Activated CD4-positive, CD25-positive, alpha-beta regulatory T cell treated with anti-CD3 and anti-CD28 coated beads, Interleukin-2, amount 50 U/mL, for 24 hours (primary cell): ENCODE data around the gene SPG21.
"Not testable (repeated sequence)": the region's sequence is repeated elsewhere in the genome, so short reads cannot be mapped to it uniquely, and the experiment has no call there.

Source experiments
- ATAC-seq, 2 donors: fragments of 150-1000 bp; cut with Tn5 transposase; one replicate each; pipeline ENCODE4 v1.10.0; 2021; ENCODE audit warnings: mild to moderate bottlenecking in 1 of 2, moderate library complexity in 1 of 2

The SPG21 gene, protein sequence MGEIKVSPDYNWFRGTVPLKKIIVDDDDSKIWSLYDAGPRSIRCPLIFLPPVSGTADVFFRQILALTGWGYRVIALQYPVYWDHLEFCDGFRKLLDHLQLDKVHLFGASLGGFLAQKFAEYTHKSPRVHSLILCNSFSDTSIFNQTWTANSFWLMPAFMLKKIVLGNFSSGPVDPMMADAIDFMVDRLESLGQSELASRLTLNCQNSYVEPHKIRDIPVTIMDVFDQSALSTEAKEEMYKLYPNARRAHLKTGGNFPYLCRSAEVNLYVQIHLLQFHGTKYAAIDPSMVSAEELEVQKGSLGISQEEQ

GRCh38 chr15:64989416-64990167 is at the start of gene SPG21:
Gene SPG21 (minus strand): TSS chr15:64989914. CDS start chr15:64983569, 6,345 bp downstream.
- peak; percentile 96 for ATAC-seq

- ATAC-seq: no peak
Measured at GRCh38 chr15:65038836-65039235, 49.1 kb upstream of the SPG21 start.

DNA sequence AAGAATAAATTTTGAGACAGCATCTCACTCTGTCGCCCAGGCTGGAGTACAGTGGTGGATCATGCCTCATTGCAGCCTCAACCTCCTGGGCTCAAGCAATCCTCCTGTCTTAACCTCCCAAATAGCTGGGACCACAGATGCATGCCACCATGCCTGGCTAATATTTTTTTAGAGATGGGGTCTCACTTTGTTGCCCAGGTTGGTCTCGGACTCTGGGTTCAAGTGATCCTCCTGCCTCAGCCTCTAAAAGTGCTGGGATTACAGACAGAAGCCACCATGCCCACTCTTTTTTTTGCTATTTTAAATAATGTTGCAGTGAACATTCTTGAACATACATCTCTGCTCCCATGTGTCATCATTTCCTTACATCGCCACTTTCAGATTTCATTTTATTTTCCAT is 48.7 kb upstream of the SPG21 start:
- no peak for ATAC-seq

GRCh38 chr15:65037309-65037708 is 47.6 kb upstream of the SPG21 start:
- ATAC-seq: no peak

- ATAC-seq: no peak
Measured at GRCh38 chr15:65034719-65035118, 45.0 kb upstream of the SPG21 start.

GRCh38 chr15:65033659-65034269 is 44.0 kb upstream of the SPG21 start:
- ATAC-seq: no peak

DNA sequence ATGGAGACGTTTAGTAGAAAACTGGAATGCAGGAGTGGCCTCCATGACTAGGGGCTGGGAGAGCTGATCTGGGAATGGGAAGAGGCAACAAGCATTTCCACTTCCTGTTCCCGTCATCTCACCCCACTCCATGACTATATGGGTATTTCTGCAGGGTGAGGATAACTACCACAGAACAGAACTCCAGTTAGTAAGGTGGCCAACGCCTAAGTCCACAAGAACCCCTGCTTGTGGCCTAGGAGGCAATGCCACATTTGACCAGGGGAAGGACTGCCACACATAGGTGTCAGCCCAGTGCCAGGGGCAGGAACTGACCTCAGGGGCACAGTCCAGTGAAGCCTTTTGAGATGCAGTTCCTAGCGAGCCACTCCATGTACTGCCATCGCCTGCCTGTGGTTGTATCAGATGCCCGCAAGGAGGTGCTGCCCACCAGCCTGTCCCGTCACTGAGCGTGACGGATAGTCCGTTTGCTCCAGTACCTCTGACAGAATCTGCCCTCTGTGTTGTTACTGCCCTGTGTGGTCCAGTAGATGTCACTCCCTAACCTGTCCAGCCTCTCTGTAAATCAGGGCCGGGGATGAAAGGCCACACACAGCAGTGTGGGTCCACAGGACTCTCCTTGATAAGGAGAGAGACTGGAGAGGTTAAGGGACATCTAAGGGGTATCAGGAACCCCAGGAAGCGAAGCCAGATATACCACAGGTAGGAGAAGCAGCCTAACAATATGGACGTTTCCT is 43.3 kb upstream of the SPG21 start:
- peak in 1 of 2 donors; percentile 25 for ATAC-seq

DNA sequence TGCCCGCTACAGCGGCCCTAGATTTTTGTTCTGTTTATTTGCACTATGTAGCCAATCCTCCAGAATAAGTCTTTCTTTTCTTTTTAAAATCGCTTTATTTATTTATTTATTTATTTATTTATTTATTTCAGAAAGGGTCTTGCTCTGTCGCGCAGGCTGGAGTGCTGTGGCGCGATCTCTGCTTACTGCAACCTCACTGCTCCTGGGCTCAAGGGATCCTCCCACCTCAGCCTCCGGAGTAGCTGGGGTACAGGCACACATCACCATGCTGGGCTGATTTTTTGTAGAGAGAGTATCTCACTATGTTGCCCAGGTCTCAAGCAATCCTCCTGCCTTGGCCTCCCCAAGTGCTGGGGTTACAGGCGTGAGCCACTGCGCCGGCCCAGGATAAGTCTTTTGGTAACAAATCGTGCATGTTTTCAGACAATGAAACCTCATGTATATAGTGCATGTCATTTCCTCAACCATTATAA is 40.1 kb upstream of the SPG21 start:
- ATAC-seq: no peak

DNA sequence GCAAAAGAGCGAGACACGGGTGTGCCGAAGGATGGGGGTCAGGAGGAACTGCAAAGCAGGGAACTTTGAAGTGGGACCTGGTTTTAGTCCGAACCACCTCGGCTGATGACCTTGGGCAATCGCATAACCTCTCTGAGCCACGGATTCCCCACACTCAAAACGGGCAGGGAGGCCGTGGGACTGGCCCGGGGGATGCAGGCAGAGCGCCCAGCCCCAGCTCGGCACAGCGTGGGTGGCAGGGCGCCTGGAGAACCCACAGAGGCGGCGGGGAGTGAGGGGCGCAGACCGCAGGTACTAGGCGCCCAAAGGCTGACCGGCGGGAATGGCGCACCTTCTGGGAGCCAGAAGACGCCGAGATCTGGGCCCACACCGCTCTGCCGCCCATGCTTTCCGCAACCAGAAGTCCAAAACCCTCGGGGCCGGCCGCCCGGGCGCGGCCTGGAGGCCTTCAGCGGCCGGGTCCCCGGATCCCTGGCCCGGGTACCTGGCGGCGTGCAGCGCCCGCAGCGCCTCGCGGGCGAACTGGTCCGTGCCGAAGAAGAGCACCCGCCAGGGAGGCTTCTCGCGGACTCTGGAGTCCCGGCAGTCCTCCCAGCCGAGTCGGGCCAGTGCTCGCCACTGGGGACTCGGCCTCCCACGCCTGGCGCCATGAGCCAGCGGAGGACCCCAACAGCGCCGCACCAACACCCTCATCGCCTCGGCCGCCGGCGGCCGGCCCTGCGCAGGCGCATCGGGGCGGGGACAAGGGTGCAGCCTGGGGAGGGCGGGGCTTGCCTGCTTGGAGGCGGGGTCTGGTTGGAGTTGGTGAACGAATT is 39.4 kb upstream of the SPG21 start, which contains the start of gene MTFMT:
Gene MTFMT (minus strand): TSS at position 719 of the 815 bp plus-strand sequence. CDS start 26 bp downstream, at position 693.
- peak; percentile 94 to 96 for ATAC-seq

DNA sequence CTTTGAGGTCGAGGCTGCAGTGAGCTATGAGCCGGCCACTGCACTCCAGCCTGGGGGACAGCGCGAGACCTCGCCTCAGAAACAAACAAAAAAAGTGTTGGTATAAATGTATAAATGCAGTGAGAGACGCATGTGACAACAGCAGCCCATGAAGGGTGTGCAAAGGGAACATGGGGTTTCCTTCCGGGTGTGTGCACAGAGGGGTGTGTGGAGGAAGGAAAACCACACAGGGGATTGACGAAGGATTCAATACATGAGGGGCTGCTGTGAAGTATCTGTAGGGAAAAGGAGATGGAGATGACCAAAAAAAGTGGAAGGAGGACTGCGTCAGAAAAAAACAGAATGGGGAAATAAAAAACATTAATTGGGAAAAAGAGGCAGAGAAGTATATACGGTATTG is 38.6 kb upstream of the SPG21 start:
- no peak for ATAC-seq

DNA sequence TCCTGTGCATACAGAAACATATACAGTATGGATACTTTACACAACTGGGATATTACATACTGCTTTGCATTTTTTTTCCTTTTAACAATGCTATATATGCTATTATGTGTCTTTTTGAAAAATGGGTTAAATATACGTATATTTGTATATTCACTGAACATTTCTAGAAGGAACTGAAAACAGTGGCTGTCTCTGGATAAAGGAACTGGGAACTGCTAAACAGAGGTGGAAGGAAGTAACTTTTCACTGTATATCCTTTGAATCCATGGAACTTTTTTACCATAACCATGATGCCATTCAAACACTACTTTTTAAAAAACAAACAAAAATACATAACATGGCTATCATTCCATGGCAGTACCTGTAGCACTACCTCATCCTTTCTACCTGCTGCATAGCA is 37.9 kb upstream of the SPG21 start:
- ATAC-seq: no peak

DNA sequence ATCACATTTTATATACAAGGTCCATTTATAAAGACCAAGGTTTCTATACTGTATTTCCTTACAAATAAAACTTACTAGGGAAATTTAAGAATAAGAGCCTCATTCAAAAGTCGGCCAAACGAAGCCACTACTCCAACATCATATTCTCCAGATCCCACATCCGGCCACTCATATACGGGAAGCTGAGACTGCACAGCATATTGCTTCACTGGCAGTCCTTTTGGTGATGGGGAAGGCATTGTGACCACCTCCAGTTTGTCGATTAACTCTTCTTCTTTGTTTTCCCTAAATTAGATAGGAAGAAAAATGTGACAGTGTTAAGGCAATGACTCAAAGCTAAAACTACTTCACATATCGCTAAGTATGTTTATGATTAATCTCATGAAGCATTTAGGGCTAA is 37.0 kb upstream of the SPG21 start:
- ATAC-seq: no peak

DNA sequence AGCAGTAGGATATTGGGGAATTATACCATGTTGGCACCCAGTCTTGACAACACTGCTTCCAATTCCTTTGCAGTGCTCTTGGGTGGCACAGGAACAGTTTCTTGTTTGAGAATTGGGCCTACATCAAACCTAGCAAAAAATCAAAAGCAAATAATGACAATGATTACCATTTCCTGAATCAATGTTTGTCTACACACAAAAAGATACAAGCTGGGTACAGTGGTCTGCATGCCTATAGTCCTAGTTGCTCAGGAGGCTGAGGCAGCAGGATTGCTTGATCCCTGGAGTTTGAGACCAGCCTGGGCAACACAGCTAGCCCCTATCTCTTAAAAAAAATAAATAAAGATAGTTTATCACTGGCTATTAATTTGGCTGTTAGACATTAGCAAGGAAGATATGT is 31.8 kb upstream of the SPG21 start:
- no peak for ATAC-seq

DNA sequence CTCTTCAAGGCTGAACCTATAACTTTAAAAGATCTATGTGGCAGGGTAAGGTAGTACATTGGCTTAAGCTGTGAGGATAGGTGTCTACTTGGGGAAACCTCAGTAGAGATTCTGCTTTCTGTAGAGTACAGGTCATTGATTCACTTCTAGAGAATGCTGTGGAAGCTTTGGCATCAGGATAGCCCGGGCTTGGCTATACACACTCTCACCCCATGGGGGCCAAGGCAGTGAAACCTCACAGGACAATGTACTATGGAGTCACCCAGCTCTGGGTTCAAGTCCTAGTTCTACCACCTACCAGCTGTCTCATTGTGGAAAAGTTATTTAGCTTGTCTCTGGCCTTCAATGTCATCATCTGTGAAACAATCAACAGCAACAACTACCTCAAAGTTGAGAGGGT is 30.7 kb upstream of the SPG21 start:
- ATAC-seq: no peak

DNA sequence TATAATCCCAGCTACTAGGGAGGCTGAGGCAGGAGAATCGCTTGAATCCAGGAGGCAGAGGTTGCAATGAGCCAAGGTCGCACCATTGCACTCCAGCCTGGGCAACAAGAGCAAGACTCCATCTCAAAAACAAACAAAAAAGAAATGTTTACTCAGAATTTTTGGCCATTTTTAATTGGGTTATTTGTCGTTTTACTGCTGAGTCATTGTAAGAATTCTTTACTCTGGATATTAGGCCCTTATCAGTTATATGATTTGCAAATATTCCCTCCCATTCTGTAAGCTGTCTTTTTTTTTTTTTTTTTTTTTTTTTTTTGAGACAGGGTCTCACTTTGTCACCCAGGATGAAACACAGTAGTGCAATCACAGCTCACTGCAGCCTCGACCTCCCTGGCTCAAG is 21.5 kb upstream of the SPG21 start:
- not testable (repeated sequence) for ATAC-seq

DNA sequence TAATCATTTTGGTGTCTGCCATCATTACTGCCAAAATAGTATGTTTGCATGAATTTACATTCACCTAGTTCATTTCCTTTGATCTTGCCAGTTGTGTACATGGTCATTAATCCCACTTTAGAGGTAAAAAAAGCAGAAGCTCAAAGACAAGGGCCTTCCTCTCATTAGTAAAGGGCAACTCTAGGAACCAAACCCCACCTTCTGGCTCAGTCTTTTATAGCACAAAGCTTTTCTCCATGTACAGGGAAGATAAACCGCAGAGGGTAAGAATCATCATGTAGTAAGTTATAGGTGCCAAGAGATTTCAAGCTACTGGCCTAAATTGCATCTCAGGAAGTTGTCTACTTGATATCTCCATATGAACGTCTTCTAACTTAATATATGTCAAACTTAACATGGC is 19.3 kb upstream of the SPG21 start:
- ATAC-seq: no peak

GRCh38 chr15:65006876-65007275 is 17.2 kb upstream of the SPG21 start:
- ATAC-seq: no peak

GRCh38 chr15:65004993-65005392 is 15.3 kb upstream of the SPG21 start:
- no peak for ATAC-seq

DNA sequence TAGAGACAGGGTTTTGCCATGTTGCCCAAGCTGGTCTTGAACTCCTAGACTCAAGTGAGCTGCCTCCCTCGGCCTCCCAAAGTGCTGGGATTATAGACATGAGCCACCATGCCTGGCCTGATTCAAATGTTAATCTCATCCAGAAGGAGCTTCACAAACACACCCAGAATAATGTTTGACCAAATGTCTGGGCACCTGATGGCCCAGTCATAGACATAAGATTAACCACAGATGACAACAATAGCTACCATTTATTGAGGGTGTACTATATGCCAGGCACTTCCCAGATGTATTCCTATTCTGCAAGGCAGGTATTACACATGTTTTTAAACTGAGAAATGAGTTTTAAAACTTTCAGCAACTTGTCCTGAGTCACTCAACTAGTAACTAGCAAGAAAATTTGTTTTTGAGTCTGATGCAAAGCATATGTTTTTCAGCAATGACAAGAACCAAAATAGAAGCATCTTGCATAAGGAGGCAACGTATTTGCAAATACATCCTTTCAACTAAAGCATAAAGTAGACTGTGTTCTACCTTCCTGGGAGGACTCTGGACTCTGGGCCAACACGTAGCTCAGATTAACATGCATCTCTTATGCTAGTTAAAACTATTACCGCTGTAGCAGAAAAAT is 8.1 kb upstream of the SPG21 start:
- no peak for ATAC-seq

- no peak for ATAC-seq
Measured at GRCh38 chr15:64997066-64997465, 7.4 kb upstream of the SPG21 start.

DNA sequence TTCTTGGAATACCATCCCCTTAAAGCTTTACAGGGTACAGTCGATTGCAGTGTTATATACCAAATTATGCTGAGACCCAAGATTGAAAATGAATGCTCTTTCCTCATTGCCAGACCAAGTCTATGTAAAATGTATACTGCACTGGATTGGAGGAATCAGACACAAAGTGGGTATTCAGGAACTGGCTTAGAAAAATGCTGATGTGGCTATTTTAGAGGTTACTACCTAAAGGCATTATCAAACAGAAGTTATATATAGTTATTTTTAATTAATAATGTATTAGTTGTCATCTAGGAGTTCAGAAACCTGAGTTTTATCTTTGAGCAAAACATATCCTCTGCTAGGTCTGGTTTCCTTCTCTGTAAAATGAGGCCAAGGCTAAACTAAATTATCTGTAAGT is 3.6 kb upstream of the SPG21 start:
- ATAC-seq: no peak
